ENCODE measurements around the gene TENM3.

GRCh38 chr4:182704948-182705347, 461.7 kb downstream of the TENM3 start:
- no peak for TF ChIP-seq CTCF (IDR thresholded peaks at IDR 0.05)
- no peak for TF ChIP-seq TCF12 (IDR thresholded peaks at IDR 0.05)
- no peak for TF ChIP-seq TAF1 (IDR thresholded peaks at IDR 0.05; ENCODE audit: borderline replicate concordance, low read depth, low read length)
- TF ChIP-seq JUND (IDR thresholded peaks at IDR 0.05), result no peak
- no peak for TF ChIP-seq POLR2AphosphoS5 (IDR thresholded peaks at IDR 0.05; ENCODE audit: low read depth, low read length)
- no peak for TF ChIP-seq SIN3A (IDR thresholded peaks at IDR 0.05; ENCODE audit: borderline replicate concordance, low read depth, low read length)
- no peak for TF ChIP-seq NRF1 (IDR thresholded peaks at IDR 0.05; ENCODE audit: low read depth, low read length)
- TF ChIP-seq, protein P1, sequence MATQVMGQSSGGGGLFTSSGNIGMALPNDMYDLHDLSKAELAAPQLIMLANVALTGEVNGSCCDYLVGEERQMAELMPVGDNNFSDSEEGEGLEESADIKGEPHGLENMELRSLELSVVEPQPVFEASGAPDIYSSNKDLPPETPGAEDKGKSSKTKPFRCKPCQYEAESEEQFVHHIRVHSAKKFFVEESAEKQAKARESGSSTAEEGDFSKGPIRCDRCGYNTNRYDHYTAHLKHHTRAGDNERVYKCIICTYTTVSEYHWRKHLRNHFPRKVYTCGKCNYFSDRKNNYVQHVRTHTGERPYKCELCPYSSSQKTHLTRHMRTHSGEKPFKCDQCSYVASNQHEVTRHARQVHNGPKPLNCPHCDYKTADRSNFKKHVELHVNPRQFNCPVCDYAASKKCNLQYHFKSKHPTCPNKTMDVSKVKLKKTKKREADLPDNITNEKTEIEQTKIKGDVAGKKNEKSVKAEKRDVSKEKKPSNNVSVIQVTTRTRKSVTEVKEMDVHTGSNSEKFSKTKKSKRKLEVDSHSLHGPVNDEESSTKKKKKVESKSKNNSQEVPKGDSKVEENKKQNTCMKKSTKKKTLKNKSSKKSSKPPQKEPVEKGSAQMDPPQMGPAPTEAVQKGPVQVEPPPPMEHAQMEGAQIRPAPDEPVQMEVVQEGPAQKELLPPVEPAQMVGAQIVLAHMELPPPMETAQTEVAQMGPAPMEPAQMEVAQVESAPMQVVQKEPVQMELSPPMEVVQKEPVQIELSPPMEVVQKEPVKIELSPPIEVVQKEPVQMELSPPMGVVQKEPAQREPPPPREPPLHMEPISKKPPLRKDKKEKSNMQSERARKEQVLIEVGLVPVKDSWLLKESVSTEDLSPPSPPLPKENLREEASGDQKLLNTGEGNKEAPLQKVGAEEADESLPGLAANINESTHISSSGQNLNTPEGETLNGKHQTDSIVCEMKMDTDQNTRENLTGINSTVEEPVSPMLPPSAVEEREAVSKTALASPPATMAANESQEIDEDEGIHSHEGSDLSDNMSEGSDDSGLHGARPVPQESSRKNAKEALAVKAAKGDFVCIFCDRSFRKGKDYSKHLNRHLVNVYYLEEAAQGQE (IDR thresholded peaks at IDR 0.05; ENCODE audit: low read depth, low read length), result no peak
